ENCODE results near the gene TXNDC16.
A peak's percentile ranks its signal among the peaks of the same experiment; 100 is the strongest.

Gene TXNDC16

DNA sequence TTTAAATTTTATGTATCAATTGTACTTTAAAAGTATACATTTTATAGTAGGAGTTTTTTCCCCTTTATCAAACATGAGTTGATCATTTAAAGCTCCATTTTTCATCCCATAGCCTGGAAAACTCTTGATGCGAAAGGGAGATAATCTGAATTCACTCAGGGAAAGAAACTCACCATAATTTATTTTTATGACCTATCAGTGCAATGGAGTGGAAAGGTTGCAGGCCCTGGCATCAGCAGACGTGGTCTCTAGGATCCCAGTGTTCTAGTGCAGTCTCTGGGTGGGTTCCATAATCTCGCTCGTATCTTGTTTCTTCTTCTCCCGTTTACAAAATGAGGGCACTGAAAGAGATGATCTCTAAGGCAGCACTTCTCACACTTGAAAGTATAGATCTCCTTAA, 153.2 kb downstream of the TXNDC16 start (continued):
- TF ChIP-seq, protein P1, sequence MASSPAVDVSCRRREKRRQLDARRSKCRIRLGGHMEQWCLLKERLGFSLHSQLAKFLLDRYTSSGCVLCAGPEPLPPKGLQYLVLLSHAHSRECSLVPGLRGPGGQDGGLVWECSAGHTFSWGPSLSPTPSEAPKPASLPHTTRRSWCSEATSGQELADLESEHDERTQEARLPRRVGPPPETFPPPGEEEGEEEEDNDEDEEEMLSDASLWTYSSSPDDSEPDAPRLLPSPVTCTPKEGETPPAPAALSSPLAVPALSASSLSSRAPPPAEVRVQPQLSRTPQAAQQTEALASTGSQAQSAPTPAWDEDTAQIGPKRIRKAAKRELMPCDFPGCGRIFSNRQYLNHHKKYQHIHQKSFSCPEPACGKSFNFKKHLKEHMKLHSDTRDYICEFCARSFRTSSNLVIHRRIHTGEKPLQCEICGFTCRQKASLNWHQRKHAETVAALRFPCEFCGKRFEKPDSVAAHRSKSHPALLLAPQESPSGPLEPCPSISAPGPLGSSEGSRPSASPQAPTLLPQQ (tag by site-specific recombination; IDR thresholded peaks at IDR 0.05): no peak
- TF ChIP-seq ZNF155 (tag by site-specific recombination; IDR thresholded peaks at IDR 0.05) (no peak), ZNF544 (tag by site-specific recombination; IDR thresholded peaks at IDR 0.05) (no peak), ZNF248 (tag by site-specific recombination; IDR thresholded peaks at IDR 0.05) (no peak), ZBTB17 (tag by site-specific recombination; IDR thresholded peaks at IDR 0.05) (0 out of 2 replicates have a peak, but pooled peaks have one; percentile 31), ZNF621 (tag by site-specific recombination; IDR thresholded peaks at IDR 0.05) (no peak)
- TF ChIP-seq, protein P2, sequence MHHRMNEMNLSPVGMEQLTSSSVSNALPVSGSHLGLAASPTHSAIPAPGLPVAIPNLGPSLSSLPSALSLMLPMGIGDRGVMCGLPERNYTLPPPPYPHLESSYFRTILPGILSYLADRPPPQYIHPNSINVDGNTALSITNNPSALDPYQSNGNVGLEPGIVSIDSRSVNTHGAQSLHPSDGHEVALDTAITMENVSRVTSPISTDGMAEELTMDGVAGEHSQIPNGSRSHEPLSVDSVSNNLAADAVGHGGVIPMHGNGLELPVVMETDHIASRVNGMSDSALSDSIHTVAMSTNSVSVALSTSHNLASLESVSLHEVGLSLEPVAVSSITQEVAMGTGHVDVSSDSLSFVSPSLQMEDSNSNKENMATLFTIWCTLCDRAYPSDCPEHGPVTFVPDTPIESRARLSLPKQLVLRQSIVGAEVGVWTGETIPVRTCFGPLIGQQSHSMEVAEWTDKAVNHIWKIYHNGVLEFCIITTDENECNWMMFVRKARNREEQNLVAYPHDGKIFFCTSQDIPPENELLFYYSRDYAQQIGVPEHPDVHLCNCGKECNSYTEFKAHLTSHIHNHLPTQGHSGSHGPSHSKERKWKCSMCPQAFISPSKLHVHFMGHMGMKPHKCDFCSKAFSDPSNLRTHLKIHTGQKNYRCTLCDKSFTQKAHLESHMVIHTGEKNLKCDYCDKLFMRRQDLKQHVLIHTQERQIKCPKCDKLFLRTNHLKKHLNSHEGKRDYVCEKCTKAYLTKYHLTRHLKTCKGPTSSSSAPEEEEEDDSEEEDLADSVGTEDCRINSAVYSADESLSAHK (tag by site-specific recombination; IDR thresholded peaks at IDR 0.05): peak; percentile 91
- TF ChIP-seq, protein P3, sequence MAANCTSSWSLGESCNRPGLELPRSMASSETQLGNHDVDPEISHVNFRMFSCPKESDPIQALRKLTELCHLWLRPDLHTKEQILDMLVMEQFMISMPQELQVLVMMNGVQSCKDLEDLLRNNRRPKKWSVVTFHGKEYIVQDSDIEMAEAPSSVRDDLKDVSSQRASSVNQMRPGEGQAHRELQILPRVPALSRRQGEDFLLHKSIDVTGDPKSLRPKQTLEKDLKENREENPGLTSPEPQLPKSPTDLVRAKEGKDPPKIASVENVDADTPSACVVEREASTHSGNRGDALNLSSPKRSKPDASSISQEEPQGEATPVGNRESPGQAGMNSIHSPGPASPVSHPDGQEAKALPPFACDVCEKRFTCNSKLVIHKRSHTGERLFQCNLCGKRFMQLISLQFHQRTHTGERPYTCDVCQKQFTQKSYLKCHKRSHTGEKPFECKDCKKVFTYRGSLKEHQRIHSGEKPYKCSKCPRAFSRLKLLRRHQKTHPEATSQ (tag by site-specific recombination; IDR thresholded peaks at IDR 0.05): no peak
- TF ChIP-seq, protein P4, sequence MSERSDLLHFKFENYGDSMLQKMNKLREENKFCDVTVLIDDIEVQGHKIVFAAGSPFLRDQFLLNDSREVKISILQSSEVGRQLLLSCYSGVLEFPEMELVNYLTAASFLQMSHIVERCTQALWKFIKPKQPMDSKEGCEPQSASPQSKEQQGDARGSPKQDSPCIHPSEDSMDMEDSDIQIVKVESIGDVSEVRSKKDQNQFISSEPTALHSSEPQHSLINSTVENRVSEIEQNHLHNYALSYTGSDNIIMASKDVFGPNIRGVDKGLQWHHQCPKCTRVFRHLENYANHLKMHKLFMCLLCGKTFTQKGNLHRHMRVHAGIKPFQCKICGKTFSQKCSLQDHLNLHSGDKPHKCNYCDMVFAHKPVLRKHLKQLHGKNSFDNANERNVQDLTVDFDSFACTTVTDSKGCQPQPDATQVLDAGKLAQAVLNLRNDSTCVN (tag by site-specific recombination; optimal IDR thresholded peaks at IDR 0.05): no peak

DNA sequence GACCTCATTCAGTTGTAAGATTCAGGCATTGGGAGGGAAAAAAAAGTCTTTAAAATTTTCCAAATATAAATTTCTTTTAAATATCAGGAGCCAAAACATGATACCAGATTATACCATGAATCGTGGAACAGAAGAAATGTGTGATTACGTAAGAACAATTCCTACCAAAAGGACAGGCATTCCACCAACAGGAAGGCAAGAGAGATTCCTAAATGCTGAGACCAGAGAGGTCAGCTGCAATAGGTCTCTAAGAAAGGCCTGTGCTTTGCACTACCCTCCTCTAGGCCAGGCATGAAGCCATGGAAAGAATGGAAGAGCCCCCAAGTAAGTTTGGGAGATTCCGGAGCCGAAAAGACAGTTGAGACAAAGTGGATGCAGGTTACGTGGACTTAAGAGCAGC, 154.5 kb downstream of the TXNDC16 start:
- H3K4me3 ChIP-seq (ENCODE audit: low read depth, low read length): no peak overlapping the region
- peaks cover 13% of the 10 kb centered on the region for H3K4me1 ChIP-seq (ENCODE audit: control insufficient read depth, insufficient read depth, low read length)
- ChIA-PET POLR2A (no interaction called here), CTCF (interaction anchor here (0.5 kb wide), 1 partner anchor 13 kb away, joined by 3 read pairs; no protein-coding TSS in a partner anchor)
- H3K36me3 ChIP-seq (ENCODE audit: control insufficient read depth in 2 of 2, insufficient read depth in 1 of 2, low read length in 2 of 2): no peaks in the 10 kb centered on the region
- H3K27ac ChIP-seq (ENCODE audit: extremely low read depth, low read depth, low read length): no peak overlapping the region
- no peak for TF ChIP-seq ZNF707 (tag by site-specific recombination; IDR thresholded peaks at IDR 0.05)
- no peak for TF ChIP-seq ZNF169 (tag by site-specific recombination; IDR thresholded peaks at IDR 0.05)
- TF ChIP-seq, protein P5, sequence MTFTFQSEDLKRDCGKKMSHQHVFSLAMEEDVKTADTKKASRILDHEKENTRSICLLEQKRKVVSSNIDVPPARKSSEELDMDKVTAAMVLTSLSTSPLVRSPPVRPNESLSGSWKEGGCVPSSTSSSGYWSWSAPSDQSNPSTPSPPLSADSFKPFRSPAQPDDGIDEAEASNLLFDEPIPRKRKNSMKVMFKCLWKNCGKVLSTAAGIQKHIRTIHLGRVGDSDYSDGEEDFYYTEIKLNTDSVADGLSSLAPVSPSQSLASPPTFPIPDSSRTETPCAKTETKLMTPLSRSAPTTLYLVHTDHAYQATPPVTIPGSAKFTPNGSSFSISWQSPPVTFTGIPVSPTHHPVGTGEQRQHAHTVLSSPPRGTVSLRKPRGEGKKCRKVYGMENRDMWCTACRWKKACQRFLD (tag by site-specific recombination; IDR thresholded peaks at IDR 0.05): no peak
- no peak for TF ChIP-seq SETDB1 (IDR thresholded peaks at IDR 0.05; ENCODE audit: insufficient read length, low read length)
- TF ChIP-seq ZNF202 (tag by site-specific recombination; IDR thresholded peaks at IDR 0.05; ENCODE audit: borderline replicate concordance): no peak
- TF ChIP-seq, protein P6, sequence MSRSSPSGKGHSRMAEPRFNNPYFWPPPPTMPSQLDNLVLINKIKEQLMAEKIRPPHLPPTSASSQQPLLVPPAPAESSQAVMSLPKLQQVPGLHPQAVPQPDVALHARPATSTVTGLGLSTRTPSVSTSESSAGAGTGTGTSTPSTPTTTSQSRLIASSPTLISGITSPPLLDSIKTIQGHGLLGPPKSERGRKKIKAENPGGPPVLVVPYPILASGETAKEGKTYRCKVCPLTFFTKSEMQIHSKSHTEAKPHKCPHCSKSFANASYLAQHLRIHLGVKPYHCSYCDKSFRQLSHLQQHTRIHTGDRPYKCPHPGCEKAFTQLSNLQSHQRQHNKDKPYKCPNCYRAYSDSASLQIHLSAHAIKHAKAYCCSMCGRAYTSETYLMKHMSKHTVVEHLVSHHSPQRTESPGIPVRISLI (tag by site-specific recombination; IDR thresholded peaks at IDR 0.05): no peak
- TF ChIP-seq ZNF311 (tag by site-specific recombination; IDR thresholded peaks at IDR 0.05; ENCODE audit: borderline replicate concordance): no peak
- TF ChIP-seq, protein P7, sequence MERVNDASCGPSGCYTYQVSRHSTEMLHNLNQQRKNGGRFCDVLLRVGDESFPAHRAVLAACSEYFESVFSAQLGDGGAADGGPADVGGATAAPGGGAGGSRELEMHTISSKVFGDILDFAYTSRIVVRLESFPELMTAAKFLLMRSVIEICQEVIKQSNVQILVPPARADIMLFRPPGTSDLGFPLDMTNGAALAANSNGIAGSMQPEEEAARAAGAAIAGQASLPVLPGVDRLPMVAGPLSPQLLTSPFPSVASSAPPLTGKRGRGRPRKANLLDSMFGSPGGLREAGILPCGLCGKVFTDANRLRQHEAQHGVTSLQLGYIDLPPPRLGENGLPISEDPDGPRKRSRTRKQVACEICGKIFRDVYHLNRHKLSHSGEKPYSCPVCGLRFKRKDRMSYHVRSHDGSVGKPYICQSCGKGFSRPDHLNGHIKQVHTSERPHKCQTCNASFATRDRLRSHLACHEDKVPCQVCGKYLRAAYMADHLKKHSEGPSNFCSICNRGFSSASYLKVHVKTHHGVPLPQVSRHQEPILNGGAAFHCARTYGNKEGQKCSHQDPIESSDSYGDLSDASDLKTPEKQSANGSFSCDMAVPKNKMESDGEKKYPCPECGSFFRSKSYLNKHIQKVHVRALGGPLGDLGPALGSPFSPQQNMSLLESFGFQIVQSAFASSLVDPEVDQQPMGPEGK (tag by site-specific recombination; IDR thresholded peaks at IDR 0.05): no peak
- no peak for TF ChIP-seq GLI2 (tag by site-specific recombination; IDR thresholded peaks at IDR 0.05; ENCODE audit: borderline replicate concordance, low read depth)
- TF ChIP-seq HOXC10 (CRISPR knock-in tag; IDR thresholded peaks at IDR 0.05): no peak
- TF ChIP-seq KLF1 (tag by site-specific recombination; IDR thresholded peaks at IDR 0.05): no peak
- H3K9me3 ChIP-seq (ENCODE audit: control insufficient read depth, insufficient read depth, low read depth, low read length): peaks cover 3% of the 10 kb centered on the region

All from HEK293 (cell line).